Vagina (tissue), 2 donors: ENCODE measurements around the gene ASAP2. TPM values are rescaled to one million over a fixed set of nuclear protein-coding genes. Genes with fewer than 3 reads are reported as not detected.

Source experiments
- DNase-seq, 2 donors: peaks; one replicate each; pipeline ENCODE4 v3.0.0-alpha.2; 2017; ENCODE audit errors: extremely low spot score in 2 of 2
- H3K27ac ChIP-seq: fragments of 200-600 bp; sonication (generic); one replicate; pipeline ENCODE4 v1.5.1; 2019
- H3K27me3 ChIP-seq: fragments of 200-600 bp; sonication (generic); one replicate; pipeline ENCODE4 v1.5.1; 2019
- H3K36me3 ChIP-seq, 2 donors: fragments of 200-600 bp; sonication (generic); one replicate each; pipeline ENCODE4 v1.5.1; 2017 to 2019
- H3K4me1 ChIP-seq: fragments of 200-600 bp; sonication (generic); one replicate; pipeline ENCODE4 v1.5.1; 2019
- H3K4me3 ChIP-seq, 2 donors: fragments of 200-600 bp; sonication (generic); 1 replicate in 1 of 2; 2 replicates in 1 of 2; pipeline ENCODE4 v1.5.1; 2016 to 2019
- H3K9me3 ChIP-seq: fragments of 200-600 bp; sonication (generic); one replicate; pipeline ENCODE4 v1.5.1; 2019
- CTCF ChIP-seq, 3 experiments: fragments of 450-650 bp in 2 of 3; fragments of 200-600 bp in 1 of 3; sonication (generic) in 1 of 3; IDR thresholded peaks; one replicate each; pipeline ENCODE4 v1.5.1; 2017 to 2019; ENCODE audit warnings: antibody characterized with exemption in 3 of 3, mild to moderate bottlenecking in 2 of 3, moderate library complexity in 2 of 3
- POLR2A ChIP-seq, 2 donors: fragments of 450-650 bp; IDR thresholded peaks; one replicate each; pipeline ENCODE4 v1.6.1; 2017; ENCODE audit warnings: antibody characterized with exemption in 2 of 2, mild to moderate bottlenecking in 2 of 2, moderate library complexity in 2 of 2
- POLR2AphosphoS5 ChIP-seq, 2 donors: sonication (generic); formaldehyde crosslinking; IDR thresholded peaks; one replicate each; pipeline ENCODE4 v1.9.0; 2017; ENCODE audit warnings: antibody characterized with exemption in 2 of 2, mild to moderate bottlenecking in 2 of 2, low read depth in 1 of 2; ENCODE audit not compliant: insufficient read depth in 1 of 2
- intact Hi-C: fragments of 100-400 bp; cut with DNase I; formaldehyde crosslinking; loops from one replicate; pipeline ENCODE4 v1.15.1; 2023
- total RNA-seq: library from RNA; depleted of rRNA; stranded (reverse); fragments of >200 nt; gene quantifications from one replicate; pipeline ENCODE4 v1.2.3, GENCODE V29; 2016

Gene ASAP2
- total RNA-seq, 1 donor from 2014 or later = 36.3 TPM

DNA sequence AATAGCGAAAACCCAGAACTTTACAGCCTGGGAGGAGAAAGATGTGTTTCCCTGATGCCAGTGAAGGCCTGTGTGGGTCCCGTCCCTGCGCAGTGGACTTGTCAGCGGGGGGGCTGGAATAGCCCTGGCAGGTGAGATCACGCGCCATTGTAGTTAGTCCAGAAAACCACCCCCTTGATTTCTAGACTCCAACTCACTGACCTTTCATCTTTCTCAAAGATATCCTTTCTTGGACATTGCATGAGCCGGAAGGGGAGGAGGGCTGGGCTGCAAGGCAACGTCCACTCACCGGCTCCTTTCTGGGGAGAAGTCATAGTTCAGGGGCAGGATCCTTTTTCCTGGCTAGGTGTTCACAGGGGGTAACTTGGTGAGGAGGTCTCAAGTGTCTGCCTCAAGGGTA lies 22.3 kb upstream of the ASAP2 start:
- no peak overlapping the region for H3K27ac ChIP-seq

DNA sequence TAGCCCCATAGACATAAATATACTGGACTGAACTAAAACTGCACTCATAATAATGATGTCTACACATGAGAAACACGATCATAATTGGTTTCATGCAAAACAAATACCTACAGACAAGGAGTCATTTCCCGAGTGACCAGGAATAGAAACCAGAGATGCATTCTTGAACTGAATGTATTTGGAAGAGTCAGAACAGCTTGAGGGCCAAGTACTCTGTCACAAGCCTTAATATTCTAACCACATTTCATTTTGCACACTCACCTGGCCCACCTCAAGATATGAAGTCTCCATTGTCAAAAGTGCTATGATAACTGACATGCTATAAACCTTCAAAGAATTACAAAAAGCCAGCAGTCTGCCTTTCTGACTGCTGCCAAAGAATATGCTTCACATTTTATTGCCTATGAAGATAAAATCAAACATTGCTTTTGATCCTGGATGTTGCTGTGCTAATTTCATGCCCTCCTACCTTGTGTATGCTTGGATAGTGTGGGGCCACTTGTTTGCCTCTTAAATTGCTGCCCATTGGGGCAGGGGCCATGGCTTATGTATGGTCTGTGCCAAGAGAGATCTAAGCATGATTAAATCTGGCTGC lies 18.9 kb upstream of the ASAP2 start:
- Histone ChIP-seq H3K27ac (no peak overlapping the region), H3K9me3 (no peaks in the 10 kb centered on the region), H3K4me3 (no peak overlapping the region), H3K27me3 (no peaks in the 10 kb centered on the region), H3K36me3 (no peaks in the 10 kb centered on the region), H3K4me1 (peaks cover 25% of the 10 kb centered on the region)
- intact Hi-C loops = no loop called here
- no peak for DNase-seq
- TF ChIP-seq POLR2AphosphoS5 (IDR thresholded peaks at IDR 0.05; ENCODE audit: insufficient read depth in 1 of 2, low read depth in 1 of 2) (no peak), POLR2A (IDR thresholded peaks at IDR 0.05) (no peak), CTCF (IDR thresholded peaks at IDR 0.05) (no peak)

More for the DNA sequence above, 22.3 kb upstream of the ASAP2 start:
- Histone ChIP-seq H3K36me3 (no peaks in the 10 kb centered on the region), H3K4me1 (peaks cover 14% of the 10 kb centered on the region), H3K4me3 (no peak overlapping the region), H3K9me3 (no peaks in the 10 kb centered on the region), H3K27me3 (no peaks in the 10 kb centered on the region)
- TF ChIP-seq POLR2A (IDR thresholded peaks at IDR 0.05) (no peak), POLR2AphosphoS5 (IDR thresholded peaks at IDR 0.05; ENCODE audit: insufficient read depth in 1 of 2, low read depth in 1 of 2) (no peak), CTCF (IDR thresholded peaks at IDR 0.05) (no peak)
- DNase-seq = no peak
- intact Hi-C loops = no loop called here

DNA sequence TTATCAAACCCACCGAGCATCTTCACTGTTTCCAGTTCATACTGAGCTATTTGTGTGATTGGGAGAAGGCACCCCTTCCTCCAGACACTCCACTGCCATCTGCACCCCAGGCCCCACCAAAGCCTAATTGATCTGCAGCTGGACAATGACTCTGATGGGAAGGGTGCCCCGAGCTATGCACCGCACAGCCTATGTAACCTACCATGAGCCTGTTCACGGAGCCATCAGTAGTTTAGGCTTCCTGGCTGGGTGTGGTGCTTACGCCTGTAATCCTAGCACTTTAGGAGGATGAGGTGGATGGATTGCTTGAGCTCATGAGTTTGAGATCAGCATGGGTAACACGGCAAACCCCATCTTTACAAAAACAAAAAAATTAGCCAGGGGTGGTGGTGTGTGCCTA lies 17.8 kb upstream of the ASAP2 start:
- Histone ChIP-seq H3K27ac (no peak overlapping the region), H3K36me3 (no peaks in the 10 kb centered on the region), H3K27me3 (no peaks in the 10 kb centered on the region), H3K4me1 (peaks cover 28% of the 10 kb centered on the region), H3K9me3 (no peaks in the 10 kb centered on the region), H3K4me3 (no peak overlapping the region)
- DNase-seq = no peak
- intact Hi-C loops = no loop called here
- TF ChIP-seq POLR2A (IDR thresholded peaks at IDR 0.05) (no peak), CTCF (IDR thresholded peaks at IDR 0.05) (no peak), POLR2AphosphoS5 (IDR thresholded peaks at IDR 0.05; ENCODE audit: insufficient read depth in 1 of 2, low read depth in 1 of 2) (no peak)

GRCh38 chr2:9189901-9190300 lies 16.7 kb upstream of the ASAP2 start:
- intact Hi-C loops = no loop called here
- Histone ChIP-seq H3K4me1 (peaks cover 28% of the 10 kb centered on the region), H3K9me3 (no peaks in the 10 kb centered on the region), H3K4me3 (no peak overlapping the region), H3K27me3 (no peaks in the 10 kb centered on the region), H3K27ac (no peak overlapping the region), H3K36me3 (no peaks in the 10 kb centered on the region)
- TF ChIP-seq CTCF (IDR thresholded peaks at IDR 0.05) (no peak), POLR2AphosphoS5 (IDR thresholded peaks at IDR 0.05; ENCODE audit: insufficient read depth in 1 of 2, low read depth in 1 of 2) (no peak), POLR2A (IDR thresholded peaks at IDR 0.05) (no peak)
- DNase-seq = no peak

- Histone ChIP-seq H3K9me3 (no peaks in the 10 kb centered on the region), H3K27me3 (no peaks in the 10 kb centered on the region), H3K4me1 (peaks cover 28% of the 10 kb centered on the region), H3K36me3 (no peaks in the 10 kb centered on the region), H3K27ac (peak overlapping the region; percentile 75), H3K4me3 (no peak overlapping the region)
- DNase-seq = no peak
- TF ChIP-seq POLR2AphosphoS5 (IDR thresholded peaks at IDR 0.05; ENCODE audit: insufficient read depth in 1 of 2, low read depth in 1 of 2) (peak in 1 of 2 donors; percentile 69), POLR2A (IDR thresholded peaks at IDR 0.05) (no peak)
- intact Hi-C loops = no loop called here
Measured at GRCh38 chr2:9191041-9191481, 15.6 kb upstream of the ASAP2 start.
